H1 (cell line): ENCODE data around the gene GNB1L. TPM values are rescaled to one million over a fixed set of nuclear protein-coding genes. Genes with fewer than 3 reads are reported as not detected.
A peak's percentile ranks its signal among the peaks of the same experiment; 100 is the strongest.

Experiments
- CTCF ChIA-PET: fragments of 300-600 bp; sonication (Branson Sonifier 250); formaldehyde crosslinking; loops from one replicate; lab custom pipeline; 2021; ENCODE audit not compliant: partially characterized antibody; lab: Charles Lee
- POLR2A ChIA-PET: fragments of 300-600 bp; sonication (Branson Sonifier 250); formaldehyde crosslinking; loops from one replicate; lab custom pipeline; 2021; ENCODE audit warnings: inconsistent platforms; ENCODE audit not compliant: partially characterized antibody; lab: Charles Lee
- DNase-seq, 2 experiments: peaks; one replicate each; pipeline versions ENCODE4 v3.0.0 to v3.0.0-alpha.2; 2010 to 2022; ENCODE audit warnings: low spot score in 2 of 2, low read depth in 1 of 2, mixed read lengths in 1 of 2
- FAIRE-seq: peaks from 2 replicates; lab custom pipeline; 2011; peaks lifted over from hg19 to GRCh38; lab: Jason Lieb, UNC
- H2AFZ ChIP-seq: 2 replicates; pipeline ENCODE4 v1.8.1; 2012; ENCODE audit warnings: low read length, inconsistent platforms
- H2AK5ac ChIP-seq: 2 replicates; pipeline ENCODE4 v1.6.1; 2013; ENCODE audit warnings: low read depth, low read length
- H2BK120ac ChIP-seq: replicated peaks from 2 replicates; pipeline ENCODE3; 2013; ENCODE audit warnings: low read depth, low read length, inconsistent platforms
- H2BK12ac ChIP-seq: 2 replicates; pipeline ENCODE4 v1.6.1; 2013; ENCODE audit warnings: low read depth, low read length
- H2BK15ac ChIP-seq: 2 replicates; pipeline ENCODE4 v1.6.1; 2013; ENCODE audit warnings: low read length
- H2BK20ac ChIP-seq: 2 replicates; pipeline ENCODE4 v1.6.1; 2013; ENCODE audit warnings: low read length
- H2BK5ac ChIP-seq: 2 replicates; pipeline ENCODE4 v1.6.1; 2013; ENCODE audit warnings: low read depth, low read length
- H3K14ac ChIP-seq: 2 replicates; pipeline ENCODE4 v1.6.1; 2013; ENCODE audit warnings: inconsistent platforms; ENCODE audit not compliant: insufficient read length
- H3K18ac ChIP-seq: 2 replicates; pipeline ENCODE4 v1.6.1; 2013; ENCODE audit warnings: low read length; ENCODE audit errors: extremely low read depth
- H3K23ac ChIP-seq: 2 replicates; pipeline ENCODE4 v1.6.1; 2013; ENCODE audit warnings: inconsistent platforms; ENCODE audit not compliant: insufficient read length
- H3K23me2 ChIP-seq: 2 replicates; pipeline ENCODE4 v1.6.1; 2013; ENCODE audit warnings: low read depth, low read length
- H3K27ac ChIP-seq: 2 replicates; pipeline ENCODE4 v1.6.1; 2011; ENCODE audit warnings: low read depth, low read length, inconsistent platforms
- H3K27me3 ChIP-seq, 4 experiments: replicated peaks in 1 of 4; 1 replicate in 1 of 4; 2 replicates in 3 of 4; pipeline versions ENCODE4 v1.6.1 to v1.8.1; 2011 to 2013; ENCODE audit warnings: low read length in 3 of 4, mild to moderate bottlenecking in 3 of 4, inconsistent platforms in 2 of 4, mixed read lengths in 2 of 4, moderate library complexity in 1 of 4; ENCODE audit not compliant: control insufficient read depth in 3 of 4, insufficient read depth in 3 of 4; ENCODE audit errors: extremely low read depth in 1 of 4
- H3K36me3 ChIP-seq, 4 experiments: 2 replicates each; pipeline versions ENCODE4 v1.6.1 to v1.8.1; 2011 to 2013; ENCODE audit warnings: mild to moderate bottlenecking in 4 of 4, low read length in 3 of 4, moderate library complexity in 2 of 4, control low read depth in 1 of 4, inconsistent platforms in 1 of 4; ENCODE audit not compliant: insufficient read depth in 4 of 4, control insufficient read depth in 2 of 4
- H3K4ac ChIP-seq: replicated peaks from 2 replicates; pipeline ENCODE3; 2013; ENCODE audit warnings: low read length, low read depth, mixed read lengths, inconsistent platforms; ENCODE audit not compliant: insufficient read length
- H3K4me1 ChIP-seq, 4 experiments: replicated peaks in 1 of 4; 1 replicate in 1 of 4; 2 replicates in 3 of 4; pipeline versions ENCODE4 v1.6.1 to v1.8.1; 2011 to 2013; ENCODE audit warnings: low read length in 3 of 4, inconsistent platforms in 2 of 4, mixed read lengths in 1 of 4; ENCODE audit not compliant: insufficient read depth in 4 of 4, control insufficient read depth in 3 of 4
- H3K4me2 ChIP-seq, 2 experiments: 2 replicates each; pipeline versions ENCODE4 v1.6.1 to v1.8.1; 2011 to 2013; ENCODE audit warnings: low read depth in 2 of 2, low read length in 2 of 2, control low read depth in 1 of 2, inconsistent platforms in 1 of 2, mild to moderate bottlenecking in 1 of 2; ENCODE audit not compliant: insufficient read depth in 1 of 2
- H3K4me3 ChIP-seq, 4 experiments: fragments of 200-600, 300-600 bp in 1 of 4; sonication (generic), shearing (Covaris generic), sonication (Bioruptor Twin) in 1 of 4; 2 replicates each; pipeline versions ENCODE4 v1.5.1 to v1.8.1; 2011 to 2016; ENCODE audit warnings: low read length in 4 of 4, low read depth in 3 of 4, control low read depth in 2 of 4, inconsistent platforms in 2 of 4, mild to moderate bottlenecking in 2 of 4, mixed read lengths in 1 of 4, moderate library complexity in 1 of 4; ENCODE audit not compliant: insufficient read depth in 2 of 4; ENCODE audit errors: extremely low read depth in 1 of 4
- H3K56ac ChIP-seq: replicated peaks from 2 replicates; pipeline ENCODE3; 2013; ENCODE audit warnings: low read depth, mild to moderate bottlenecking, mixed read lengths, low read length, inconsistent platforms; ENCODE audit not compliant: insufficient read length
- H3K79me1 ChIP-seq: 2 replicates; pipeline ENCODE4 v1.6.1; 2013; ENCODE audit warnings: low read depth, low read length, control low read depth
- H3K79me2 ChIP-seq, 2 experiments: 2 replicates each; pipeline versions ENCODE4 v1.6.1 to v1.8.1; 2012 to 2013; ENCODE audit warnings: low read length in 2 of 2, mild to moderate bottlenecking in 2 of 2, inconsistent platforms in 1 of 2; ENCODE audit not compliant: insufficient read depth in 2 of 2, control insufficient read depth in 1 of 2
- H3K9ac ChIP-seq, 4 experiments: replicated peaks in 1 of 4; 1 replicate in 1 of 4; 2 replicates in 3 of 4; pipeline versions ENCODE4 v1.6.1 to v1.8.1; 2011 to 2013; ENCODE audit warnings: low read depth in 3 of 4, low read length in 3 of 4, control low read depth in 2 of 4, mild to moderate bottlenecking in 2 of 4, moderate library complexity in 2 of 4, inconsistent platforms in 1 of 4; ENCODE audit errors: extremely low read depth in 1 of 4
- H3K9me3 ChIP-seq, 2 experiments: 2 replicates each; pipeline versions ENCODE4 v1.6.1 to v1.8.1; 2012 to 2013; ENCODE audit warnings: mild to moderate bottlenecking in 2 of 2, moderate library complexity in 2 of 2, control low read depth in 1 of 2, inconsistent platforms in 1 of 2, low read depth in 1 of 2, low read length in 1 of 2, mixed read lengths in 1 of 2; ENCODE audit not compliant: insufficient read depth in 2 of 2
- H4K20me1 ChIP-seq, 2 experiments: replicated peaks in 1 of 2; 2 replicates each; pipeline versions ENCODE3 to v1.8.1; 2011 to 2013; ENCODE audit warnings: inconsistent platforms in 2 of 2, low read length in 2 of 2, mild to moderate bottlenecking in 1 of 2; ENCODE audit not compliant: insufficient read depth in 2 of 2, control insufficient read depth in 1 of 2
- H4K5ac ChIP-seq: 2 replicates; pipeline ENCODE4 v1.6.1; 2013; ENCODE audit warnings: low read length, low read depth, mixed read lengths, inconsistent platforms; ENCODE audit not compliant: insufficient read length
- H4K8ac ChIP-seq: 2 replicates; pipeline ENCODE4 v1.8.0; 2013; ENCODE audit warnings: mild to moderate bottlenecking, moderate library complexity, low read length, inconsistent platforms; ENCODE audit not compliant: insufficient read depth; ENCODE audit errors: extremely low read depth
- H4K91ac ChIP-seq: replicated peaks from 2 replicates; pipeline ENCODE3; 2013; ENCODE audit warnings: low read length, mixed read lengths, inconsistent platforms; ENCODE audit not compliant: insufficient read length
- CREB1 ChIP-seq: IDR thresholded peaks from 2 replicates; pipeline ENCODE4 v1.6.1; 2012; ENCODE audit warnings: inconsistent platforms
- MAFK ChIP-seq: IDR thresholded peaks from 2 replicates; pipeline ENCODE4 v1.6.1; 2012; ENCODE audit warnings: low read depth, mild to moderate bottlenecking, improper control_type of control experiment, low read length
- TBP ChIP-seq: IDR thresholded peaks from 2 replicates; pipeline ENCODE4 v1.6.1; 2011; ENCODE audit warnings: low read depth, low read length, improper control_type of control experiment
- WGBS, 2 experiments: shearing (Covaris generic) in 1 of 2; methylation state at CpG; one replicate each; pipeline versions ENCODE4 v1.1.6 to v1.1.7; 2013 to 2015; ENCODE audit warnings: low lambda C conversion rate in 2 of 2, mixed read lengths in 2 of 2, inconsistent platforms in 1 of 2, low coverage in 1 of 2, missing lambda C conversion rate in 1 of 2; ENCODE audit not compliant: insufficient replicate concordance in 2 of 2, insufficient coverage in 1 of 2, insufficient read length in 1 of 2; ENCODE audit errors: extremely low coverage in 1 of 2, missing lambda C conversion rate in 1 of 2; 5-methylcytosine and 5-hydroxymethylcytosine counted together
- polyA plus RNA-seq, 7 experiments: library from polyadenylated mRNA; depleted of rRNA in 3 of 7; stranded (reverse) in 5 of 7; unstranded in 2 of 7; fragments of >200 nt in 5 of 7; fragments of 200-250 nt in 2 of 7; gene quantifications; 1 replicate in 5 of 7; 2 replicates in 1 of 7; 4 replicates in 1 of 7; pipeline versions ENCODE4 v1.2.1 to v1.2.3, GENCODE V29; 2011 to 2013; ENCODE audit warnings: missing spikeins in 2 of 7, mixed read lengths in 2 of 7
- total RNA-seq: library from RNA; stranded (reverse); fragmentation: NEBNext Ultra II Directional; extraction: Animal tissue kit (Norgen Biotek cat#: 25700); gene quantifications from 2 replicates; pipeline ENCODE4 v1.2.1, GENCODE V29; 2021

GNB1L gene
- total and polyA plus RNA-seq, 2 of the 8 experiments (the other 6 are each of a cell fraction or from before 2014, with no cell fraction given) = 14.0 to 15.6 TPM

DNA sequence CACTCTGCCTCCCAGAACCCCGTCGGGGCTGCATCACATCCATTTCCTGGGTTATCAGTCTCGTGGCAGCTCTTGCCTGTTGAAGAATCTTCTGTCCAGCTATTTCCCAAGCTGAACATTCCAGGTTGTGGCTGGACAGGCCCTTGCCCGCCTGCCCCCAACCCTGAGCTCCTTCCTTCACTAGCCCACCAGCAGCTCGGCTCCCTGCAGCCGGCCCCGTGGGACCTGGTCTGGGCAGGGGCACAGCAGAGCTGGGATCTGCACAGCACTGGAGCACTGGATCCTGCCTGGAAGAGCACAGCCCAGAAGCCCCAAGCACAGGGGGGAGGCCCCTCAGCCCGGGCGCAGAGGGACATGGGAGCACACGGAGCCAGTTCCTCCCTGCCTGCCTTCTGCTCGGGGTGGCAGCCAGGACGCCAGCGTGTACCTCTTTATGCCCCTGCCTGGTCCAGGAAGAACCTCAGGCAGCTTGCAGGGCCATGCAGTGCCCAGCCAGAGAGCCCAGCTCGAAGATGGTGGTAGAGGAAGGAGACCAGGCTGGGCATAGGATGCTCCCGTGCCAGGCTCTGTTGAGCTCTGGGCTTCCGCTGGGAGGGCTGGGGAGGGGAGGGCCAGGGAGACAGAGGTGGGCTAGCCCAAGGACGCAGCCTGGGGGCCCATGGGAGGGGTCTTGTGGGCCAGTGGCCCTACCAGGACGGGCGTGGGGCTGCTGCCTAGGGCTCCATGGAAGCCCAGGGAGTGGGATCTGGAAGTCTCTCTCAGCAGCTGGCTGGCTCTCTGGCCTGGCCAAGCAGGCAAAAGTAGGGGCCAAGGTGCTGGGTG lies 16.6 kb upstream of the GNB1L start:
- H3K14ac ChIP-seq = no peak overlapping the region
- H3K9ac ChIP-seq = no peak overlapping the region
- H3K79me2 ChIP-seq = no peaks in the 10 kb centered on the region
- H3K27me3 ChIP-seq = no peaks in the 10 kb centered on the region
- no peak overlapping the region for H2AFZ ChIP-seq
- WGBS, 2 experiments = 87% methylated on average over 19 of the region's 19 CpGs; no CpG with 5 or more reads in 1 of the 2 experiments
- no peaks in the 10 kb centered on the region for H3K23me2 ChIP-seq
- CTCF ChIA-PET = interaction anchor here (0.9 to 2.1 kb wide), 8 partner anchors 20 to 141 kb away, joined by 3 to 10 read pairs (median 4); no protein-coding TSS in a partner anchor
- H3K4me2 ChIP-seq = no peak overlapping the region
- no peaks in the 10 kb centered on the region; the same call in 1 of the 2 replicates for H3K79me1 ChIP-seq
- H2BK5ac ChIP-seq = no peak overlapping the region
- peak overlapping the region; percentile 74 for H4K91ac ChIP-seq
- H3K56ac ChIP-seq = no peak overlapping the region
- FAIRE-seq (no peak), DNase-seq (peak in 1 of 2 experiments; percentile 40)
- 0 out of 2 replicates have a peak overlapping the region, but pooled peaks have one; percentile 7 for H2BK20ac ChIP-seq
- H2BK15ac ChIP-seq = no peak overlapping the region
- no peak overlapping the region for H3K23ac ChIP-seq
- H4K8ac ChIP-seq = no peak overlapping the region; the same call in 1 of the 2 replicates
- H2BK12ac ChIP-seq = 0 out of 2 replicates have a peak overlapping the region, but pooled peaks have one; percentile 50
- H4K5ac ChIP-seq = no peak overlapping the region
- no peak overlapping the region; the same call in 1 of the 2 replicates for H3K27ac ChIP-seq
- H3K36me3 ChIP-seq = no peaks in the 10 kb centered on the region
- no peak overlapping the region for H2BK120ac ChIP-seq
- H2AK5ac ChIP-seq = no peak overlapping the region
- H3K18ac ChIP-seq = no peak overlapping the region
- H4K20me1 ChIP-seq = no peaks in the 10 kb centered on the region
- no peaks in the 10 kb centered on the region for H3K9me3 ChIP-seq
- POLR2A ChIA-PET = interaction anchor here (0.9 to 4.6 kb wide), 5 partner anchors 8 to 24 kb away, joined by 3 to 27 read pairs (median 5); no protein-coding TSS in a partner anchor
- H3K4me1 ChIP-seq = peaks cover 0 to 7% (median 4%) of the 10 kb centered on the region in 4 experiments; a peak in 4 of 7 replicates
- peak overlapping the region; percentile 78 for H3K4ac ChIP-seq
- no peak overlapping the region for H3K4me3 ChIP-seq
- TF ChIP-seq MAFK = no peak
- TF ChIP-seq TBP = no peak
- no peak for TF ChIP-seq CREB1
